Prostate gland (tissue), 1 donor: Measurements from ENCODE around the gene SNX32.

Experiments used
- POLR2A ChIP-seq: fragments of 450-650 bp; IDR thresholded peaks from one replicate; pipeline ENCODE4 v1.6.1; 2016; ENCODE audit warnings: antibody characterized with exemption, mild to moderate bottlenecking
- POLR2AphosphoS5 ChIP-seq: sonication (generic); formaldehyde crosslinking; IDR thresholded peaks from one replicate; pipeline ENCODE4 v1.6.1; 2017; ENCODE audit warnings: antibody characterized with exemption

GRCh38 chr11:65811764-65812475 is 21.8 kb upstream of the SNX32 start:
- no peak for TF ChIP-seq POLR2A
- TF ChIP-seq POLR2AphosphoS5 = no peak
